CD14-positive monocyte (primary cell): ENCODE results near the gene CCNK. TPM values are rescaled to one million over a fixed set of nuclear protein-coding genes. Genes with fewer than 3 reads are reported as not detected.

ENCODE experiments used
- DNase-seq, 3 donors: peaks; one replicate each; pipeline ENCODE4 v3.0.0-alpha.2; 2011 to 2022
- H2AFZ ChIP-seq: 2 replicates; pipeline ENCODE4 v1.6.0; 2012; ENCODE audit warnings: mild to moderate bottlenecking, low read depth, low read length, inconsistent platforms; ENCODE audit not compliant: insufficient read depth, poor library complexity, severe bottlenecking
- H3K27ac ChIP-seq, 2 donors: 1 replicate in 1 of 2; 2 replicates in 1 of 2; pipeline ENCODE4 v1.5.1; 2012 to 2013; ENCODE audit warnings: low read length in 2 of 2, control low read depth in 1 of 2, inconsistent platforms in 1 of 2, low read depth in 1 of 2, mild to moderate bottlenecking in 1 of 2
- H3K27me3 ChIP-seq, 2 donors: one replicate each; pipeline versions ENCODE4 v1.6.0 to v1.6.1; 2011 to 2013; ENCODE audit warnings: low read length in 2 of 2; ENCODE audit not compliant: control insufficient read depth in 2 of 2, insufficient read depth in 2 of 2
- H3K36me3 ChIP-seq, 2 donors: replicated peaks in 1 of 2; 1 replicate in 1 of 2; 2 replicates in 1 of 2; pipeline versions ENCODE4 v1.5.1 to v1.6.1; 2012 to 2013; ENCODE audit warnings: low read length in 2 of 2, control low read depth in 1 of 2, inconsistent platforms in 1 of 2, mild to moderate bottlenecking in 1 of 2; ENCODE audit not compliant: insufficient read depth in 2 of 2, control insufficient read depth in 1 of 2
- H3K4me1 ChIP-seq, 2 donors: 1 replicate in 1 of 2; 2 replicates in 1 of 2; pipeline versions ENCODE4 v1.5.1 to v1.6.1; 2012 to 2013; ENCODE audit warnings: low read length in 2 of 2, control low read depth in 1 of 2, inconsistent platforms in 1 of 2, mild to moderate bottlenecking in 1 of 2, moderate library complexity in 1 of 2; ENCODE audit not compliant: insufficient read depth in 2 of 2, control insufficient read depth in 1 of 2
- H3K4me2 ChIP-seq: replicated peaks from 2 replicates; pipeline ENCODE3; 2012; ENCODE audit warnings: low read length, moderate library complexity, mild to moderate bottlenecking; ENCODE audit not compliant: poor library complexity, severe bottlenecking; ENCODE audit errors: extremely low read depth
- H3K4me3 ChIP-seq, 3 experiments: fragments of 200-600 bp in 1 of 3; sonication (generic) in 1 of 3; replicated peaks in 1 of 3; 1 replicate in 2 of 3; 2 replicates in 1 of 3; pipeline ENCODE4 v1.5.1; 2011 to 2013; ENCODE audit warnings: low read length in 3 of 3, mild to moderate bottlenecking in 3 of 3, control low read depth in 2 of 3, low read depth in 2 of 3, inconsistent platforms in 1 of 3, moderate library complexity in 1 of 3
- H3K79me2 ChIP-seq: 2 replicates; pipeline ENCODE4 v1.6.0; 2012; ENCODE audit warnings: mild to moderate bottlenecking, control low read depth, inconsistent platforms, low read length, moderate library complexity; ENCODE audit not compliant: insufficient read depth
- H3K9ac ChIP-seq: 2 replicates; pipeline ENCODE4 v1.6.0; 2017; ENCODE audit warnings: low read length, mild to moderate bottlenecking; ENCODE audit not compliant: insufficient read depth, poor library complexity, severe bottlenecking
- H3K9me3 ChIP-seq, 2 donors: replicated peaks in 1 of 2; 1 replicate in 1 of 2; 2 replicates in 1 of 2; pipeline versions ENCODE4 v1.5.1 to v1.6.1; 2012 to 2013; ENCODE audit warnings: low read length in 2 of 2, control low read depth in 1 of 2; ENCODE audit not compliant: control insufficient read depth in 1 of 2, insufficient read depth in 1 of 2
- H4K20me1 ChIP-seq: 2 replicates; pipeline ENCODE4 v1.6.0; 2012; ENCODE audit warnings: mild to moderate bottlenecking, low read length, control low read depth, moderate library complexity; ENCODE audit not compliant: insufficient read depth
- H3K27ac Mint-ChIP-seq, 7 donors: one replicate each; pipeline ENCODE4 v1.8.0; 2020; ENCODE audit warnings: mild to moderate bottlenecking in 7 of 7, mixed read lengths in 7 of 7, moderate library complexity in 6 of 7, inconsistent platforms in 2 of 7
- H3K27me3 Mint-ChIP-seq, 3 donors: one replicate each; pipeline ENCODE4 v1.8.0; 2021 to 2022; ENCODE audit warnings: low read depth in 3 of 3, mild to moderate bottlenecking in 3 of 3, mixed read lengths in 3 of 3, moderate library complexity in 3 of 3, inconsistent platforms in 1 of 3
- H3K36me3 Mint-ChIP-seq, 2 donors: one replicate each; pipeline ENCODE4 v1.8.0; 2020; ENCODE audit warnings: mixed read lengths in 2 of 2, inconsistent platforms in 1 of 2, mild to moderate bottlenecking in 1 of 2
- H3K4me1 Mint-ChIP-seq: one replicate; pipeline ENCODE4 v1.8.0; 2020; ENCODE audit warnings: mild to moderate bottlenecking, mixed read lengths
- H3K4me3 Mint-ChIP-seq, 2 donors: one replicate each; pipeline ENCODE4 v1.8.0; 2020; ENCODE audit warnings: mild to moderate bottlenecking in 2 of 2, mixed read lengths in 2 of 2, moderate library complexity in 1 of 2
- H3K9me3 Mint-ChIP-seq, 7 donors: one replicate each; pipeline ENCODE4 v1.8.0; 2020 to 2022; ENCODE audit warnings: mixed read lengths in 7 of 7, mild to moderate bottlenecking in 6 of 7, moderate library complexity in 6 of 7, inconsistent platforms in 2 of 7
- WGBS: methylation state at CpG from one replicate; pipeline ENCODE4 v1.1.5; 2013; ENCODE audit warnings: missing lambda C conversion rate; ENCODE audit not compliant: insufficient coverage; 5-methylcytosine and 5-hydroxymethylcytosine counted together
- intact Hi-C, 2 donors: fragments of 100-400 bp; cut with micrococcal nuclease; formaldehyde crosslinking; loops; one replicate each; pipeline versions ENCODE4 v1.15.0 to v1.15.1; 2023
- polyA plus RNA-seq, 3 donors: library from polyadenylated mRNA; depleted of rRNA in 1 of 3; unstranded in 2 of 3; stranded (reverse) in 1 of 3; fragments of 300-500 nt in 2 of 3; fragments of >200 nt in 1 of 3; fragmentation: Illumina TruSeq in 2 of 3; gene quantifications; 1 replicate in 2 of 3; 2 replicates in 1 of 3; pipeline ENCODE4 v1.2.3, GENCODE V29; 2012 to 2021
- TF ChIP-seq, protein P1 (sequence below): fragments of 200-600 bp; IDR thresholded peaks from one replicate; pipeline ENCODE4 v1.8.0; 2022; ENCODE audit warnings: antibody characterized with exemption, mild to moderate bottlenecking

The CCNK gene
- polyA plus RNA-seq, 3 donors, result 7.7 to 21.5 (median 14.7) TPM

- H3K4me1 ChIP-seq, result peaks cover 0 to under 1% of the 10 kb centered on the region in 2 donors
- H4K20me1 ChIP-seq, result peaks cover 82% of the 10 kb centered on the region
- 90% methylated on average over 8 of the region's 9 CpGs for WGBS
- H3K79me2 ChIP-seq, result peaks cover 79% of the 10 kb centered on the region
- intact Hi-C loops, result no loop called here
- Mint-ChIP-seq H3K9me3 (no peaks in the 10 kb centered on the region), H3K27me3 (no peaks in the 10 kb centered on the region), H3K36me3 (peaks cover 34 to 38% of the 10 kb centered on the region in 2 donors), H3K27ac (peak overlapping the region in 5 of 7 donors; percentile 32 to 73 (median 60)), H3K4me3 (no peak overlapping the region), H3K4me1 (peaks cover 6% of the 10 kb centered on the region)
- TF ChIP-seq, protein P1, sequence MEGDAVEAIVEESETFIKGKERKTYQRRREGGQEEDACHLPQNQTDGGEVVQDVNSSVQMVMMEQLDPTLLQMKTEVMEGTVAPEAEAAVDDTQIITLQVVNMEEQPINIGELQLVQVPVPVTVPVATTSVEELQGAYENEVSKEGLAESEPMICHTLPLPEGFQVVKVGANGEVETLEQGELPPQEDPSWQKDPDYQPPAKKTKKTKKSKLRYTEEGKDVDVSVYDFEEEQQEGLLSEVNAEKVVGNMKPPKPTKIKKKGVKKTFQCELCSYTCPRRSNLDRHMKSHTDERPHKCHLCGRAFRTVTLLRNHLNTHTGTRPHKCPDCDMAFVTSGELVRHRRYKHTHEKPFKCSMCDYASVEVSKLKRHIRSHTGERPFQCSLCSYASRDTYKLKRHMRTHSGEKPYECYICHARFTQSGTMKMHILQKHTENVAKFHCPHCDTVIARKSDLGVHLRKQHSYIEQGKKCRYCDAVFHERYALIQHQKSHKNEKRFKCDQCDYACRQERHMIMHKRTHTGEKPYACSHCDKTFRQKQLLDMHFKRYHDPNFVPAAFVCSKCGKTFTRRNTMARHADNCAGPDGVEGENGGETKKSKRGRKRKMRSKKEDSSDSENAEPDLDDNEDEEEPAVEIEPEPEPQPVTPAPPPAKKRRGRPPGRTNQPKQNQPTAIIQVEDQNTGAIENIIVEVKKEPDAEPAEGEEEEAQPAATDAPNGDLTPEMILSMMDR, result no peak
- DNase-seq, result no peak
- no peak overlapping the region for H2AFZ ChIP-seq
- H3K4me3 ChIP-seq, result no peak overlapping the region
- no peak overlapping the region for H3K27ac ChIP-seq
- no peak overlapping the region for H3K4me2 ChIP-seq
- H3K9ac ChIP-seq, result no peak overlapping the region
- peaks cover 30 to 42% of the 10 kb centered on the region in 2 donors for H3K36me3 ChIP-seq
- no peaks in the 10 kb centered on the region for H3K27me3 ChIP-seq
- no peaks in the 10 kb centered on the region for H3K9me3 ChIP-seq
Observed at GRCh38 chr14:99467336-99468078, 13.7 kb upstream of the CCNK start.

- TF ChIP-seq, protein P1, result no peak
- intact Hi-C loops, result no loop called here
- Mint-ChIP-seq H3K27me3 (no peaks in the 10 kb centered on the region), H3K4me1 (peaks cover 8% of the 10 kb centered on the region), H3K27ac (peak overlapping the region in 4 of 7 donors; percentile 36 to 73 (median 56)), H3K9me3 (no peaks in the 10 kb centered on the region), H3K4me3 (no peak overlapping the region), H3K36me3 (peaks cover 30 to 36% of the 10 kb centered on the region in 2 donors)
- Histone ChIP-seq H2AFZ (no peak overlapping the region), H3K4me3 (no peak overlapping the region), H3K27me3 (no peaks in the 10 kb centered on the region), H3K27ac (no peak overlapping the region), H3K79me2 (peaks cover 85% of the 10 kb centered on the region), H3K4me1 (no peaks in the 10 kb centered on the region), H3K9me3 (no peaks in the 10 kb centered on the region), H3K4me2 (no peak overlapping the region), H3K36me3 (peaks cover 24 to 37% of the 10 kb centered on the region in 2 donors), H4K20me1 (peaks cover 85% of the 10 kb centered on the region), H3K9ac (no peak overlapping the region)
- DNase-seq, result no peak
- WGBS, result 100% methylated on average over 1 of the region's 4 CpGs
Observed at GRCh38 chr14:99468081-99468480, 13.1 kb upstream of the CCNK start.
